ENCODE measurements around the gene NEURL3.

NEURL3 gene

GRCh38 chr2:96548558-96549465, 43.7 kb upstream of the NEURL3 start:
- no peak for TF ChIP-seq SIN3A (IDR thresholded peaks at IDR 0.05; ENCODE audit: borderline replicate concordance, insufficient read depth, low read length)
- TF ChIP-seq TAF1 (IDR thresholded peaks at IDR 0.05; ENCODE audit: borderline replicate concordance, insufficient read depth, low read length): no peak
- no peak for TF ChIP-seq FOXP2 (optimal IDR thresholded peaks at IDR 0.05; ENCODE audit: borderline replicate concordance, extremely low read depth, extremely low read length, insufficient read depth)
- TF ChIP-seq REST (IDR thresholded peaks at IDR 0.05; ENCODE audit: insufficient read depth in 1 of 2, low read depth in 2 of 2, low read length in 2 of 2): no peak
- TF ChIP-seq POLR2AphosphoS5 (IDR thresholded peaks at IDR 0.05; ENCODE audit: low read depth, low read length): no peak

- no peak for TF ChIP-seq FOXP2 (optimal IDR thresholded peaks at IDR 0.05; ENCODE audit: borderline replicate concordance, extremely low read depth, extremely low read length, insufficient read depth)
- TF ChIP-seq SIN3A (IDR thresholded peaks at IDR 0.05; ENCODE audit: borderline replicate concordance, insufficient read depth, low read length): no peak
- no peak for TF ChIP-seq POLR2AphosphoS5 (IDR thresholded peaks at IDR 0.05; ENCODE audit: low read depth, low read length)
- no peak for TF ChIP-seq REST (IDR thresholded peaks at IDR 0.05; ENCODE audit: insufficient read depth in 1 of 2, low read depth in 2 of 2, low read length in 2 of 2)
- no peak for TF ChIP-seq TAF1 (IDR thresholded peaks at IDR 0.05; ENCODE audit: borderline replicate concordance, insufficient read depth, low read length)
These were observed 42.6 kb upstream of the NEURL3 start for GRCh38 chr2:96547731-96548171.

GRCh38 chr2:96547203-96547641, 42.1 kb upstream of the NEURL3 start:
- TF ChIP-seq SIN3A (IDR thresholded peaks at IDR 0.05; ENCODE audit: borderline replicate concordance, insufficient read depth, low read length): no peak
- TF ChIP-seq FOXP2 (optimal IDR thresholded peaks at IDR 0.05; ENCODE audit: borderline replicate concordance, extremely low read depth, extremely low read length, insufficient read depth): no peak
- TF ChIP-seq TAF1 (IDR thresholded peaks at IDR 0.05; ENCODE audit: borderline replicate concordance, insufficient read depth, low read length): no peak

GRCh38 chr2:96546797-96547196, 41.6 kb upstream of the NEURL3 start:
- TF ChIP-seq POLR2AphosphoS5 (IDR thresholded peaks at IDR 0.05; ENCODE audit: low read depth, low read length) (no peak), FOXP2 (optimal IDR thresholded peaks at IDR 0.05; ENCODE audit: borderline replicate concordance, extremely low read depth, extremely low read length, insufficient read depth) (no peak), REST (IDR thresholded peaks at IDR 0.05; ENCODE audit: insufficient read depth in 1 of 2, low read depth in 2 of 2, low read length in 2 of 2) (no peak), TAF1 (IDR thresholded peaks at IDR 0.05; ENCODE audit: borderline replicate concordance, insufficient read depth, low read length) (no peak), SIN3A (IDR thresholded peaks at IDR 0.05; ENCODE audit: borderline replicate concordance, insufficient read depth, low read length) (no peak)

GRCh38 chr2:96546321-96546720, 41.2 kb upstream of the NEURL3 start:
- no peak for TF ChIP-seq POLR2AphosphoS5 (IDR thresholded peaks at IDR 0.05; ENCODE audit: low read depth, low read length)
- no peak for TF ChIP-seq SIN3A (IDR thresholded peaks at IDR 0.05; ENCODE audit: borderline replicate concordance, insufficient read depth, low read length)
- TF ChIP-seq FOXP2 (optimal IDR thresholded peaks at IDR 0.05; ENCODE audit: borderline replicate concordance, extremely low read depth, extremely low read length, insufficient read depth): no peak
- TF ChIP-seq REST (IDR thresholded peaks at IDR 0.05; ENCODE audit: insufficient read depth in 1 of 2, low read depth in 2 of 2, low read length in 2 of 2): no peak
- TF ChIP-seq TAF1 (IDR thresholded peaks at IDR 0.05; ENCODE audit: borderline replicate concordance, insufficient read depth, low read length): no peak

All from PFSK-1 (cell line).